ENCODE results near the gene C2CD2L.

DNA sequence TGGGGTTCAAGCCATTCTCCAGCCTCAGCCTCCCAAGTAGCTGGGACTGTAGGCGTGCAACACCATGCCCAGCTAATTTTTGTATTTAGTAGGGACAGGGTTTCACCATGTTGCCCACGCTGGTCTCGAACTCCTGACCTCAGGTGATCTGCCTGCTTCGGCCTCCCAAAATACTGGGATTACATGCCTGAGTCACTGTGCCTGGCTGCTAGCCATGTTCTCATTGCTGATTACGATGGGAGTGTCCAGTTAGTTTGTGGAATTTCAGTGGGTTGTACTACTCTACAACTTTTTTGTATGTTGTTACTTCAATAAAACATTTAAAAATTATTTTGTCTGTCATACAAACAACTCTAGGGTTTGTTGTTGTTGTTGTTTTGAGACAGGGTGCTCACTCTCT lies 44.4 kb upstream of the C2CD2L start:
- TF ChIP-seq, protein P1, sequence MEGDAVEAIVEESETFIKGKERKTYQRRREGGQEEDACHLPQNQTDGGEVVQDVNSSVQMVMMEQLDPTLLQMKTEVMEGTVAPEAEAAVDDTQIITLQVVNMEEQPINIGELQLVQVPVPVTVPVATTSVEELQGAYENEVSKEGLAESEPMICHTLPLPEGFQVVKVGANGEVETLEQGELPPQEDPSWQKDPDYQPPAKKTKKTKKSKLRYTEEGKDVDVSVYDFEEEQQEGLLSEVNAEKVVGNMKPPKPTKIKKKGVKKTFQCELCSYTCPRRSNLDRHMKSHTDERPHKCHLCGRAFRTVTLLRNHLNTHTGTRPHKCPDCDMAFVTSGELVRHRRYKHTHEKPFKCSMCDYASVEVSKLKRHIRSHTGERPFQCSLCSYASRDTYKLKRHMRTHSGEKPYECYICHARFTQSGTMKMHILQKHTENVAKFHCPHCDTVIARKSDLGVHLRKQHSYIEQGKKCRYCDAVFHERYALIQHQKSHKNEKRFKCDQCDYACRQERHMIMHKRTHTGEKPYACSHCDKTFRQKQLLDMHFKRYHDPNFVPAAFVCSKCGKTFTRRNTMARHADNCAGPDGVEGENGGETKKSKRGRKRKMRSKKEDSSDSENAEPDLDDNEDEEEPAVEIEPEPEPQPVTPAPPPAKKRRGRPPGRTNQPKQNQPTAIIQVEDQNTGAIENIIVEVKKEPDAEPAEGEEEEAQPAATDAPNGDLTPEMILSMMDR (IDR thresholded peaks at IDR 0.05) = no peak
- TF ChIP-seq ZFX (IDR thresholded peaks at IDR 0.05; ENCODE audit: borderline replicate concordance) = no peak

All from 22Rv1 (cell line).